HEK293 (cell line): Measurements from ENCODE around the gene SLC8A3.

ENCODE experiments used
- CTCF ChIA-PET: fragments of 350-600 bp; formaldehyde crosslinking; extraction: SDS; loops from one replicate; lab custom pipeline; 2021; ENCODE audit warnings: antibody characterized with exemption; lab: Yijun Ruan, JAX
- POLR2A ChIA-PET: fragments of 300-600 bp; formaldehyde crosslinking; extraction: SDS; loops from one replicate; lab custom pipeline; 2020; ENCODE audit warnings: antibody characterized with exemption, inconsistent platforms; lab: Yijun Ruan, JAX
- H3K27ac ChIP-seq: fragments of 200-500 bp; sonication (Bioruptor generic); 2 replicates; pipeline ENCODE4 v1.5.1; 2014; ENCODE audit warnings: low read depth, low read length, control low read depth, inconsistent platforms; ENCODE audit errors: extremely low read depth
- H3K36me3 ChIP-seq, 2 experiments: fragments of 200-500 bp in 1 of 2; sonication (Bioruptor generic) in 1 of 2; 1 replicate in 1 of 2; 2 replicates in 1 of 2; pipeline ENCODE4 v1.5.1; 2014 to 2017; ENCODE audit warnings: inconsistent platforms in 2 of 2, low read length in 2 of 2; ENCODE audit not compliant: control insufficient read depth in 2 of 2, insufficient read depth in 1 of 2
- H3K4me1 ChIP-seq: fragments of 200-500 bp; sonication (Bioruptor generic); 2 replicates; pipeline ENCODE4 v1.5.1; 2014; ENCODE audit warnings: mild to moderate bottlenecking, low read length, inconsistent platforms; ENCODE audit not compliant: control insufficient read depth, insufficient read depth
- H3K4me3 ChIP-seq: 2 replicates; pipeline ENCODE4 v1.5.1; 2011; ENCODE audit warnings: low read depth, mild to moderate bottlenecking, control low read depth, low read length, moderate library complexity
- H3K9me3 ChIP-seq: fragments of 200-500 bp; sonication (Bioruptor generic); 2 replicates; pipeline ENCODE4 v1.5.1; 2014; ENCODE audit warnings: low read depth, low read length, inconsistent platforms; ENCODE audit not compliant: control insufficient read depth, insufficient read depth
- GLI4 ChIP-seq: fragments of 450-650 bp; formaldehyde crosslinking; IDR thresholded peaks from 2 replicates; pipeline ENCODE4 v1.5.1; 2016; ENCODE audit warnings: missing biosample characterization, missing genetic modification characterization
- PRDM1 ChIP-seq: fragments of 450-650 bp; formaldehyde crosslinking; IDR thresholded peaks from 2 replicates; pipeline ENCODE4; 2016; ENCODE audit warnings: missing biosample characterization, missing genetic modification characterization
- SP7 ChIP-seq: fragments of 450-650 bp; formaldehyde crosslinking; IDR thresholded peaks from 2 replicates; pipeline ENCODE4 v1.5.1; 2016; ENCODE audit warnings: missing biosample characterization, missing genetic modification characterization
- ZIC2 ChIP-seq: fragments of 450-650 bp; formaldehyde crosslinking; IDR thresholded peaks from 2 replicates; pipeline ENCODE4 v1.5.1; 2016; ENCODE audit warnings: missing biosample characterization, missing genetic modification characterization
- ZNF114 ChIP-seq: fragments of 450-650 bp; formaldehyde crosslinking; IDR thresholded peaks from 2 replicates; pipeline ENCODE4 v1.5.0; 2017; ENCODE audit warnings: missing biosample characterization, missing genetic modification characterization
- ZNF140 ChIP-seq: fragments of 450-650 bp; formaldehyde crosslinking; IDR thresholded peaks from 2 replicates; pipeline ENCODE4 v1.5.1; 2016; ENCODE audit warnings: missing biosample characterization, missing genetic modification characterization
- ZNF266 ChIP-seq: fragments of 450-650 bp; formaldehyde crosslinking; IDR thresholded peaks from 2 replicates; pipeline ENCODE4 v1.5.1; 2016; ENCODE audit warnings: missing biosample characterization, missing genetic modification characterization, low read depth
- ZNF274 ChIP-seq, 2 experiments: fragments of 200-500 bp in 1 of 2; fragments of 450-650 bp in 1 of 2; sonication (Bioruptor generic) in 1 of 2; formaldehyde crosslinking in 1 of 2; IDR thresholded peaks; 2 replicates each; pipeline versions ENCODE4 v1.5.1 to v1.6.1; 2014 to 2016; ENCODE audit warnings: borderline replicate concordance in 1 of 2, inconsistent platforms in 1 of 2, low read length in 1 of 2, missing biosample characterization in 1 of 2, missing genetic modification characterization in 1 of 2
- ZNF629 ChIP-seq: fragments of 450-650 bp; formaldehyde crosslinking; IDR thresholded peaks from 2 replicates; pipeline ENCODE4 v1.5.1; 2017; ENCODE audit warnings: missing biosample characterization, missing genetic modification characterization
- ZNF654 ChIP-seq: fragments of 450-650 bp; formaldehyde crosslinking; IDR thresholded peaks from 2 replicates; pipeline ENCODE4 v1.5.1; 2016; ENCODE audit warnings: low read depth, missing biosample characterization, missing genetic modification characterization
- ZNF792 ChIP-seq: fragments of 450-650 bp; formaldehyde crosslinking; IDR thresholded peaks from 2 replicates; pipeline ENCODE4 v1.5.1; 2016; ENCODE audit warnings: missing biosample characterization, missing genetic modification characterization
- ZSCAN23 ChIP-seq: fragments of 450-650 bp; formaldehyde crosslinking; IDR thresholded peaks from 2 replicates; pipeline ENCODE4 v1.5.1; 2016; ENCODE audit warnings: missing biosample characterization, missing genetic modification characterization
- TF ChIP-seq, protein P1 (sequence below): fragments of 450-650 bp; formaldehyde crosslinking; IDR thresholded peaks from 2 replicates; pipeline ENCODE4 v1.5.1; 2016; ENCODE audit warnings: missing biosample characterization, missing genetic modification characterization
- TF ChIP-seq, protein P2 (sequence below): fragments of 450-650 bp; formaldehyde crosslinking; IDR thresholded peaks from 2 replicates; pipeline ENCODE4 v1.5.0; 2017; ENCODE audit warnings: missing biosample characterization, missing genetic modification characterization, borderline replicate concordance
- TF ChIP-seq, protein P3 (sequence below): fragments of 450-650 bp; formaldehyde crosslinking; IDR thresholded peaks from 2 replicates; pipeline ENCODE4; 2016; ENCODE audit warnings: missing biosample characterization, missing genetic modification characterization
- TF ChIP-seq, protein P4 (sequence below): fragments of 450-650 bp; formaldehyde crosslinking; IDR thresholded peaks from 2 replicates; pipeline ENCODE4 v1.5.1; 2016; ENCODE audit warnings: missing biosample characterization, missing genetic modification characterization
- TF ChIP-seq, protein P5 (sequence below): fragments of 450-650 bp; formaldehyde crosslinking; IDR thresholded peaks from 2 replicates; pipeline ENCODE4 v1.5.1; 2016; ENCODE audit warnings: missing biosample characterization, missing genetic modification characterization
- TF ChIP-seq, protein P6 (sequence below): fragments of 450-650 bp; formaldehyde crosslinking; IDR thresholded peaks from 2 replicates; pipeline ENCODE4 v1.5.1; 2017; ENCODE audit warnings: missing biosample characterization, missing genetic modification characterization
- TF ChIP-seq, protein P7 (sequence below): fragments of 450-650 bp; formaldehyde crosslinking; IDR thresholded peaks from 2 replicates; pipeline ENCODE4 v1.5.1; 2016; ENCODE audit warnings: missing biosample characterization, missing genetic modification characterization, low read depth

SLC8A3 gene

DNA sequence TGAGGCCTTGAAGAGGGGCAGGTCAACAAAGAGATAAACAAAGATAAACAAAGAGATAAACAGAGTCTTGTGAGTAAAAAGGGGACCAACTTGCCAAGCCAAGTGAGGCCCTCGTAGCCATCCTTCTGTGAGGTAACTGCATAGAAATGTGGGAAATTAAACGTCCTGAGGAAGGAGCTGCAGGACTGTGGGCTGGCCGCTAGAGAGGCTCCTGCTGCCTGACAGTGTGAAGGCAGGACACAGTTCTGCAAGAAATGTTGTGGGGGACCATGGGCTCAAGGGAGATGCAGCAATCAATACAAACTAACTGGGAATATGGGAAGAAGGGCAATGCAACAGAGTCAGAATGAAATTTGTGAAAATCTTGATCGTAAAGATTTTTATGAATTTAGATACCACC, 91.9 kb downstream of the SLC8A3 start:
- no peak overlapping the region for H3K27ac ChIP-seq
- POLR2A ChIA-PET = no interaction called here
- H3K4me3 ChIP-seq = no peak overlapping the region
- TF ChIP-seq, protein P1, sequence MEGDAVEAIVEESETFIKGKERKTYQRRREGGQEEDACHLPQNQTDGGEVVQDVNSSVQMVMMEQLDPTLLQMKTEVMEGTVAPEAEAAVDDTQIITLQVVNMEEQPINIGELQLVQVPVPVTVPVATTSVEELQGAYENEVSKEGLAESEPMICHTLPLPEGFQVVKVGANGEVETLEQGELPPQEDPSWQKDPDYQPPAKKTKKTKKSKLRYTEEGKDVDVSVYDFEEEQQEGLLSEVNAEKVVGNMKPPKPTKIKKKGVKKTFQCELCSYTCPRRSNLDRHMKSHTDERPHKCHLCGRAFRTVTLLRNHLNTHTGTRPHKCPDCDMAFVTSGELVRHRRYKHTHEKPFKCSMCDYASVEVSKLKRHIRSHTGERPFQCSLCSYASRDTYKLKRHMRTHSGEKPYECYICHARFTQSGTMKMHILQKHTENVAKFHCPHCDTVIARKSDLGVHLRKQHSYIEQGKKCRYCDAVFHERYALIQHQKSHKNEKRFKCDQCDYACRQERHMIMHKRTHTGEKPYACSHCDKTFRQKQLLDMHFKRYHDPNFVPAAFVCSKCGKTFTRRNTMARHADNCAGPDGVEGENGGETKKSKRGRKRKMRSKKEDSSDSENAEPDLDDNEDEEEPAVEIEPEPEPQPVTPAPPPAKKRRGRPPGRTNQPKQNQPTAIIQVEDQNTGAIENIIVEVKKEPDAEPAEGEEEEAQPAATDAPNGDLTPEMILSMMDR (tag by site-specific recombination) = 0 out of 2 replicates have a peak, but pooled peaks have one; percentile 19
- peak; percentile 11; the same call in 1 of the 2 replicates for TF ChIP-seq ZNF654 (tag by site-specific recombination)
- TF ChIP-seq, protein P2, sequence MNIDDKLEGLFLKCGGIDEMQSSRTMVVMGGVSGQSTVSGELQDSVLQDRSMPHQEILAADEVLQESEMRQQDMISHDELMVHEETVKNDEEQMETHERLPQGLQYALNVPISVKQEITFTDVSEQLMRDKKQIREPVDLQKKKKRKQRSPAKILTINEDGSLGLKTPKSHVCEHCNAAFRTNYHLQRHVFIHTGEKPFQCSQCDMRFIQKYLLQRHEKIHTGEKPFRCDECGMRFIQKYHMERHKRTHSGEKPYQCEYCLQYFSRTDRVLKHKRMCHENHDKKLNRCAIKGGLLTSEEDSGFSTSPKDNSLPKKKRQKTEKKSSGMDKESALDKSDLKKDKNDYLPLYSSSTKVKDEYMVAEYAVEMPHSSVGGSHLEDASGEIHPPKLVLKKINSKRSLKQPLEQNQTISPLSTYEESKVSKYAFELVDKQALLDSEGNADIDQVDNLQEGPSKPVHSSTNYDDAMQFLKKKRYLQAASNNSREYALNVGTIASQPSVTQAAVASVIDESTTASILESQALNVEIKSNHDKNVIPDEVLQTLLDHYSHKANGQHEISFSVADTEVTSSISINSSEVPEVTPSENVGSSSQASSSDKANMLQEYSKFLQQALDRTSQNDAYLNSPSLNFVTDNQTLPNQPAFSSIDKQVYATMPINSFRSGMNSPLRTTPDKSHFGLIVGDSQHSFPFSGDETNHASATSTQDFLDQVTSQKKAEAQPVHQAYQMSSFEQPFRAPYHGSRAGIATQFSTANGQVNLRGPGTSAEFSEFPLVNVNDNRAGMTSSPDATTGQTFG = no peak
- H3K36me3 ChIP-seq = no peaks in the 10 kb centered on the region
- H3K9me3 ChIP-seq = no peaks in the 10 kb centered on the region
- H3K4me1 ChIP-seq = no peaks in the 10 kb centered on the region; the same call in 1 of the 2 replicates
- CTCF ChIA-PET = interaction anchor here (0.6 to 1.9 kb wide), 4 partner anchors 8 to 151 kb away, joined by 3 to 7 read pairs (median 4); no protein-coding TSS in a partner anchor

DNA sequence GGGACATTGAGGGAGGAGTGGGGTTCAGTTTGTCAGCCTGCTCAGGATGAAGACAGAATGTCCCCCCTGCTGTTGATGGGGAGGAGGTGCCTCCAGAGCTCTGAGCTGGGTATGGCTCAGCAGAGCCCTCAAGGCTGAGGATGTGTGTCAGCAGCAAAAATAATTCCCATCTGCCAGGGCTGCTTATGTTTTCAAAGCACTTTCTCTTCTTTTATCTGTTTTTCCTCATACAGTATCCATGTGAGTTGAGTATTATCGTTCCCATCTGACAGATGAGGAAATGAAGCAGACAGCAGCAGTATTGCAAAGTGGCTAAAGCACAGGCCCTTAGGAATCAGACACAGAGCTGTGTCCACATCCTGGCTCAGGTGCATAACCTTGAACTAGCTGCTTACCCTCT, 94.1 kb downstream of the SLC8A3 start:
- ChIA-PET CTCF (no interaction called here), POLR2A (no interaction called here)
- Histone ChIP-seq H3K9me3 (no peaks in the 10 kb centered on the region), H3K4me1 (no peaks in the 10 kb centered on the region; the same call in 1 of the 2 replicates), H3K4me3 (no peak overlapping the region), H3K27ac (no peak overlapping the region), H3K36me3 (no peaks in the 10 kb centered on the region)
- TF ChIP-seq ZNF792 (tag by site-specific recombination) = no peak
- TF ChIP-seq, protein P3, sequence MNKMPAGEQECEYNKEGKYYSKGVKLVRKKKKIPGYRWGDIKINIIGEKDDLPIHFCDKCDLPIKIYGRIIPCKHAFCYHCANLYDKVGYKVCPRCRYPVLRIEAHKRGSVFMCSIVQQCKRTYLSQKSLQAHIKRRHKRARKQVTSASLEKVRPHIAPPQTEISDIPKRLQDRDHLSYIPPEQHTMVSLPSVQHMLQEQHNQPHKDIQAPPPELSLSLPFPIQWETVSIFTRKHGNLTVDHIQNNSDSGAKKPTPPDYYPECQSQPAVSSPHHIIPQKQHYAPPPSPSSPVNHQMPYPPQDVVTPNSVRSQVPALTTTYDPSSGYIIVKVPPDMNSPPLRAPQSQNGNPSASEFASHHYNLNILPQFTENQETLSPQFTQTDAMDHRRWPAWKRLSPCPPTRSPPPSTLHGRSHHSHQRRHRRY (tag by site-specific recombination) = no peak
- no peak for TF ChIP-seq ZNF140 (tag by site-specific recombination)
- no peak for TF ChIP-seq PRDM1 (tag by site-specific recombination)
- TF ChIP-seq ZIC2 (tag by site-specific recombination) = no peak
- TF ChIP-seq, protein P2 = no peak
- TF ChIP-seq, protein P4, sequence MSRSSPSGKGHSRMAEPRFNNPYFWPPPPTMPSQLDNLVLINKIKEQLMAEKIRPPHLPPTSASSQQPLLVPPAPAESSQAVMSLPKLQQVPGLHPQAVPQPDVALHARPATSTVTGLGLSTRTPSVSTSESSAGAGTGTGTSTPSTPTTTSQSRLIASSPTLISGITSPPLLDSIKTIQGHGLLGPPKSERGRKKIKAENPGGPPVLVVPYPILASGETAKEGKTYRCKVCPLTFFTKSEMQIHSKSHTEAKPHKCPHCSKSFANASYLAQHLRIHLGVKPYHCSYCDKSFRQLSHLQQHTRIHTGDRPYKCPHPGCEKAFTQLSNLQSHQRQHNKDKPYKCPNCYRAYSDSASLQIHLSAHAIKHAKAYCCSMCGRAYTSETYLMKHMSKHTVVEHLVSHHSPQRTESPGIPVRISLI = no peak
- TF ChIP-seq GLI4 (tag by site-specific recombination) = no peak
- TF ChIP-seq, protein P5, sequence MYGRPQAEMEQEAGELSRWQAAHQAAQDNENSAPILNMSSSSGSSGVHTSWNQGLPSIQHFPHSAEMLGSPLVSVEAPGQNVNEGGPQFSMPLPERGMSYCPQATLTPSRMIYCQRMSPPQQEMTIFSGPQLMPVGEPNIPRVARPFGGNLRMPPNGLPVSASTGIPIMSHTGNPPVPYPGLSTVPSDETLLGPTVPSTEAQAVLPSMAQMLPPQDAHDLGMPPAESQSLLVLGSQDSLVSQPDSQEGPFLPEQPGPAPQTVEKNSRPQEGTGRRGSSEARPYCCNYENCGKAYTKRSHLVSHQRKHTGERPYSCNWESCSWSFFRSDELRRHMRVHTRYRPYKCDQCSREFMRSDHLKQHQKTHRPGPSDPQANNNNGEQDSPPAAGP (tag by site-specific recombination) = no peak
- TF ChIP-seq, protein P6, sequence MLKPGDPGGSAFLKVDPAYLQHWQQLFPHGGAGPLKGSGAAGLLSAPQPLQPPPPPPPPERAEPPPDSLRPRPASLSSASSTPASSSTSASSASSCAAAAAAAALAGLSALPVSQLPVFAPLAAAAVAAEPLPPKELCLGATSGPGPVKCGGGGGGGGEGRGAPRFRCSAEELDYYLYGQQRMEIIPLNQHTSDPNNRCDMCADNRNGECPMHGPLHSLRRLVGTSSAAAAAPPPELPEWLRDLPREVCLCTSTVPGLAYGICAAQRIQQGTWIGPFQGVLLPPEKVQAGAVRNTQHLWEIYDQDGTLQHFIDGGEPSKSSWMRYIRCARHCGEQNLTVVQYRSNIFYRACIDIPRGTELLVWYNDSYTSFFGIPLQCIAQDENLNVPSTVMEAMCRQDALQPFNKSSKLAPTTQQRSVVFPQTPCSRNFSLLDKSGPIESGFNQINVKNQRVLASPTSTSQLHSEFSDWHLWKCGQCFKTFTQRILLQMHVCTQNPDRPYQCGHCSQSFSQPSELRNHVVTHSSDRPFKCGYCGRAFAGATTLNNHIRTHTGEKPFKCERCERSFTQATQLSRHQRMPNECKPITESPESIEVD (tag by site-specific recombination) = no peak
- no peak for TF ChIP-seq ZNF629 (tag by site-specific recombination)
- TF ChIP-seq ZNF266 (tag by site-specific recombination) = no peak
- TF ChIP-seq ZNF114 (tag by site-specific recombination) = no peak
- TF ChIP-seq ZNF274 (IDR thresholded peaks at IDR 0.05; ENCODE audit: low read length) = no peak
- no peak for TF ChIP-seq ZNF274 (tag by site-specific recombination; IDR thresholded peaks at IDR 0.05; ENCODE audit: borderline replicate concordance)
- no peak for TF ChIP-seq ZSCAN23 (tag by site-specific recombination)
- TF ChIP-seq, protein P7, sequence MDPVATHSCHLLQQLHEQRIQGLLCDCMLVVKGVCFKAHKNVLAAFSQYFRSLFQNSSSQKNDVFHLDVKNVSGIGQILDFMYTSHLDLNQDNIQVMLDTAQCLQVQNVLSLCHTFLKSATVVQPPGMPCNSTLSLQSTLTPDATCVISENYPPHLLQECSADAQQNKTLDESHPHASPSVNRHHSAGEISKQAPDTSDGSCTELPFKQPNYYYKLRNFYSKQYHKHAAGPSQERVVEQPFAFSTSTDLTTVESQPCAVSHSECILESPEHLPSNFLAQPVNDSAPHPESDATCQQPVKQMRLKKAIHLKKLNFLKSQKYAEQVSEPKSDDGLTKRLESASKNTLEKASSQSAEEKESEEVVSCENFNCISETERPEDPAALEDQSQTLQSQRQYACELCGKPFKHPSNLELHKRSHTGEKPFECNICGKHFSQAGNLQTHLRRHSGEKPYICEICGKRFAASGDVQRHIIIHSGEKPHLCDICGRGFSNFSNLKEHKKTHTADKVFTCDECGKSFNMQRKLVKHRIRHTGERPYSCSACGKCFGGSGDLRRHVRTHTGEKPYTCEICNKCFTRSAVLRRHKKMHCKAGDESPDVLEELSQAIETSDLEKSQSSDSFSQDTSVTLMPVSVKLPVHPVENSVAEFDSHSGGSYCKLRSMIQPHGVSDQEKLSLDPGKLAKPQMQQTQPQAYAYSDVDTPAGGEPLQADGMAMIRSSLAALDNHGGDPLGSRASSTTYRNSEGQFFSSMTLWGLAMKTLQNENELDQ = no peak
- no peak for TF ChIP-seq SP7 (tag by site-specific recombination)
